ENCODE measurements around the gene SMU1. TPM values are rescaled to one million over a fixed set of nuclear protein-coding genes. Genes with fewer than 3 reads are reported as not detected.

The SMU1 gene
- total and polyA plus RNA-seq, 2 donors (not counting 3 experiments of a cell fraction or from before 2014, with no cell fraction given): 8.5 to 21.7 TPM

DNA sequence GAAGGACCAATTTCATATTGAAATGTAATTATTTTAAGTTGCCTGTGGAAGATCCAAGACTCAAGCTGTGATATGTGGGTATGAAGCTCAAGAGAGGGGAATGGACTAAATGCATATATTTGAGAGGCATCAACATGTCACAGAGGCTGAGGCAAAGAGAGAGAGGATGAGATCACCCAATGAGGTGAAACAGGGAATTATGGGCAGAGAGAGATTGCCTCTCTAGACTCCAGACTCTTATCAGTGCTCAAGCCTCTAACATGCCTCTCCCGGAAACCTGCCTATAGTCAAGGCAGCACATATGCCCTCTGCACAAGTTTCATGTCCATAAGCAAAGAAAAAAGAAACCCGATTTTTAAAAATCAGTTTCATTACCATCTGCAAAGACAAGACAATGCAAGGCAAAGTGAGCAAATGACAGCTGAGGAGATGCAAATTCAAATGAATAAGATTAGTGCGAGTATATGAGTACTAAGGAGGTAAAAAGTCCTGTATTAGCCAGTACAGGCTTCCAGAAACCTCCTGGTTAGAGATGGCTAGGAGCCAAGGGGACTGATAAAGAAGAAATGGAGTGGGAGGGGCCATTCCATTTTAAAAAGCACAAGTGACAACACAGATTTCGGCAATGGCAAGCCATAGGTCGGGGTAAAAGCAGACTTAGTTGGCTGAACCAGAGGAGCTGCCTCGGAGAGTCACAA is 84.4 kb downstream of the SMU1 start:
- H3K79me2 ChIP-seq (ENCODE audit: control insufficient read depth, insufficient read depth, low read length): peaks cover 21% of the 10 kb centered on the region

More for the DNA sequence above, 84.4 kb downstream of the SMU1 start:
- no peaks in the 10 kb centered on the region for H3K4me1 ChIP-seq (ENCODE audit: control insufficient read depth, extremely low read depth, insufficient read depth, low read length)
- no peak overlapping the region for H3K9ac ChIP-seq (replicated peaks; ENCODE audit: extremely low read depth, insufficient read depth, low read length)
- intact Hi-C loops (cut with micrococcal nuclease): no loop called here
- no peaks in the 10 kb centered on the region for H3K9me3 ChIP-seq (replicated peaks; ENCODE audit: control insufficient read depth, insufficient read depth, low read length)
- H3K9me1 ChIP-seq (replicated peaks; ENCODE audit: control insufficient read depth, extremely low read depth, insufficient read depth, low read length): no peaks in the 10 kb centered on the region
- peaks cover 4 to 11% of the 10 kb centered on the region in 2 experiments for H3K36me3 ChIP-seq (ENCODE audit: control insufficient read depth in 2 of 2, extremely low read depth in 1 of 2, insufficient read depth in 2 of 2, low read length in 2 of 2)
- no peak overlapping the region for H3K4me2 ChIP-seq (ENCODE audit: insufficient read depth, low read length)
- dilution Hi-C loops (cut with MboI; ENCODE audit: extremely low pct_ligation_motif_present, low sequenced_read_pairs): no loop called here
- DNase-seq (ENCODE audit: low read depth, low spot score) (no peak), FAIRE-seq (no peak)
- no peak for TF ChIP-seq MYC (IDR thresholded peaks at IDR 0.05; ENCODE audit: low read depth, low read length)
- no peaks in the 10 kb centered on the region for H4K20me1 ChIP-seq (replicated peaks; ENCODE audit: control insufficient read depth, extremely low read depth, insufficient read depth, low read length)
- CTCF ChIA-PET: no interaction called here
- no peak overlapping the region for H3K27ac ChIP-seq (ENCODE audit: insufficient read depth, low read depth, low read length)
- no peaks in the 10 kb centered on the region for H3K27me3 ChIP-seq (ENCODE audit: control insufficient read depth in 2 of 2, insufficient read depth in 2 of 2, low read length in 2 of 2)
- no peak overlapping the region for H2AFZ ChIP-seq (ENCODE audit: low read depth, low read length)
- POLR2A ChIA-PET: no interaction called here
- BruUV-seq (replicated peaks): no TSS peak
- no peak overlapping the region for H3K4me3 ChIP-seq (replicated peaks in 1 of 3; ENCODE audit: insufficient read depth in 1 of 3, low read depth in 1 of 3, low read length in 3 of 3)

Other genes with a start within 250 kb of the SMU1 start
- gene APTX, start 75.0 kb downstream of the SMU1 start, total RNA-seq: 33.6 and 34.0 TPM in 2 replicates
- gene APTX, start 75.0 kb downstream of the SMU1 start, polyA plus RNA-seq: 19.6 and 21.3 TPM in 2 replicates
- gene DNAJA1, start 51.4 kb downstream of the SMU1 start, total RNA-seq: 177 and 182 TPM in 2 replicates
- 53.4 and 72.9 TPM in 2 replicates for gene DNAJA1, start 51.4 kb downstream of the SMU1 start, polyA plus RNA-seq
- gene B4GALT1, start 90.7 kb upstream of the SMU1 start, total RNA-seq: 65.6 and 66.5 TPM in 2 replicates
- 61.3 and 61.4 TPM in 2 replicates for gene B4GALT1, start 90.7 kb upstream of the SMU1 start, polyA plus RNA-seq
- not detected in 2 replicates for gene SPINK4, start 163.5 kb upstream of the SMU1 start, total RNA-seq
- gene SPINK4, start 163.5 kb upstream of the SMU1 start, polyA plus RNA-seq: not detected in 2 replicates
- 87.4 and 98.7 TPM in 2 replicates for gene BAG1, start 188.0 kb upstream of the SMU1 start, total RNA-seq
- 25.2 and 44.6 TPM in 2 replicates for gene BAG1, start 188.0 kb upstream of the SMU1 start, polyA plus RNA-seq
- 54.5 and 55.8 TPM in 2 replicates for gene CHMP5, start 188.4 kb upstream of the SMU1 start, total RNA-seq
- gene CHMP5, start 188.4 kb upstream of the SMU1 start, polyA plus RNA-seq: 22.6 and 33.2 TPM in 2 replicates
- gene NFX1, start 213.8 kb upstream of the SMU1 start, total RNA-seq: 21.7 and 22.1 TPM in 2 replicates
- 17.4 and 19.3 TPM in 2 replicates for gene NFX1, start 213.8 kb upstream of the SMU1 start, polyA plus RNA-seq

Data from endothelial cell of umbilical vein (primary cell).